Bone marrow (tissue), 2 donors: ENCODE results near the gene NGRN.
"Not testable (repeated sequence)": the region's sequence is repeated elsewhere in the genome, so short reads cannot be mapped to it uniquely, and the experiment has no call there.

Experiments used
- DNase-seq, 2 donors: peaks; one replicate each; lab custom pipeline; 2025; lab: John Stamatoyannopoulos, UW

Gene NGRN

GRCh38 chr15:90234096-90234988 is 31.1 kb upstream of the NGRN start, which contains the start of gene GDPGP1:
GDPGP1 (plus strand) TSS chr15:90234209; CDS start chr15:90240909, 6,700 bp downstream.
- DNase-seq = peak in 1 of 2 donors; percentile 86

GRCh38 chr15:90239371-90239770 is 26.1 kb upstream of the NGRN start:
- no peak for DNase-seq

- DNase-seq = no peak
These were observed 24.6 kb upstream of the NGRN start for GRCh38 chr15:90240856-90241255.

- DNase-seq = no peak
These were observed 23.9 kb upstream of the NGRN start for GRCh38 chr15:90241343-90242192.

GRCh38 chr15:90243943-90244639 is 21.4 kb upstream of the NGRN start:
- no peak for DNase-seq

- DNase-seq = no peak
These were observed 16.7 kb upstream of the NGRN start for GRCh38 chr15:90248789-90249202.

- DNase-seq = peak; percentile 55 to 70
These were observed 16.1 kb upstream of the NGRN start, which contains the start of gene TTLL13 for GRCh38 chr15:90249203-90249863. TTLL13 (plus strand) TSS chr15:90249556; CDS start chr15:90250631, 1,075 bp downstream.

- DNase-seq = no peak
These were observed 7.7 kb upstream of the NGRN start for GRCh38 chr15:90257776-90258175.

- no peak for DNase-seq
These were observed 5.9 kb upstream of the NGRN start for GRCh38 chr15:90259524-90259923.

GRCh38 chr15:90260731-90261130 is 4.7 kb upstream of the NGRN start:
- DNase-seq = not testable (repeated sequence)

GRCh38 chr15:90261811-90262210 is 3.7 kb upstream of the NGRN start:
- DNase-seq = no peak

GRCh38 chr15:90262426-90262825 is 3.0 kb upstream of the NGRN start:
- no peak for DNase-seq

GRCh38 chr15:90264671-90265070 is 801 bp upstream of the NGRN start:
- no peak for DNase-seq

GRCh38 chr15:90266061-90266431 is 574 bp downstream of the NGRN start:
- no peak for DNase-seq

- DNase-seq = no peak
These were observed 1.0 kb downstream of the NGRN start for GRCh38 chr15:90266485-90266884.

GRCh38 chr15:90268415-90268814 is 2.9 kb downstream of the NGRN start:
- DNase-seq = no peak

- no peak for DNase-seq
These were observed 5.2 kb downstream of the NGRN start for GRCh38 chr15:90270502-90271150.

- DNase-seq = no peak
These were observed 6.1 kb downstream of the NGRN start for GRCh38 chr15:90271459-90272166.

GRCh38 chr15:90278467-90278866 is 13.0 kb downstream of the NGRN start:
- DNase-seq = not testable (repeated sequence)

- not testable (repeated sequence) for DNase-seq
These were observed 15.3 kb downstream of the NGRN start for GRCh38 chr15:90280743-90281142.
